RWPE1 (cell line): ENCODE results near the gene ABHD11.

Source experiments
- CTCF ChIA-PET: fragments of 350-600 bp; sonication (Branson Sonifier 250); formaldehyde crosslinking; extraction: SDS; loops from one replicate; lab custom pipeline; 2021; lab: Yijun Ruan, JAX
- POLR2A ChIA-PET: fragments of 400-600 bp; formaldehyde crosslinking; extraction: SDS; loops from one replicate; lab custom pipeline; 2020; ENCODE audit warnings: antibody characterized with exemption; ENCODE audit not compliant: low non-redundant PET; lab: Yijun Ruan, JAX
- DNase-seq: peaks from one replicate; pipeline ENCODE4 v3.0.0; 2012; ENCODE audit warnings: low spot score
- H3K27ac ChIP-seq: fragments of 450-650 bp; 2 replicates; pipeline ENCODE4 v1.5.1; 2017
- CTCF ChIP-seq: fragments of 450-650 bp; conservative IDR thresholded peaks from 2 replicates; pipeline ENCODE4 v1.5.1; 2017; ENCODE audit warnings: low read depth, mild to moderate bottlenecking

ABHD11 gene

DNA sequence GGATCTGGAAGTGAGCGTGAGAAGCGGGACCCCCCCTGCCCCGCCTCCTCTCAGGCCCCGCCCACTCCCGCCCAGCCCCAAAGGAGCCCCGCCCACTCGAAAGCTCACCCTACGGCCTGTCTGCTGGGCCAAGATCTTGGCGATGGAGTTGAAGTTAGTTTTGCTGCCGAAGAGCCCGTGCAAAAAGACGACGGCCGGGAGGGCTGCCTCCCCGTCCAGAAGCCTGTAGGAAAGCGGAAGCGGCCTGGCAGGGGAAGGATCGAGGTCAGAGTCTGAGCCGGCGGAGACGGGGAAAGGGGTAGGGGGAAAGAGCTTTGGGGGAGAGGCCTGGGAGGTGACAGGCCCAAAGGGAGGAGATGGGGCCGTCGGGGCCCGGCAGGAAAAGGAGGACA is 386 bp downstream of the ABHD11 start:
- ChIA-PET CTCF (interaction anchor here (0.5 kb wide), 1 partner anchor 13 kb away, joined by 3 read pairs; no protein-coding TSS in a partner anchor), POLR2A (interaction anchor here (0.6 to 0.7 kb wide), 2 partner anchors 92 to 118 kb away, joined by 3 read pairs; no protein-coding TSS in a partner anchor)
- peak overlapping the region; percentile 93 for H3K27ac ChIP-seq
- DNase-seq, result peak; percentile 87
- TF ChIP-seq CTCF, result no peak

- no peak for TF ChIP-seq CTCF
- POLR2A ChIA-PET, result no interaction called here
- no peak for DNase-seq
- peak overlapping the region; percentile 93 for H3K27ac ChIP-seq
- CTCF ChIA-PET, result interaction anchor here (0.5 kb wide), 1 partner anchor 12 kb away, joined by 3 read pairs; no protein-coding TSS in a partner anchor
These were observed 947 bp downstream of the ABHD11 start for GRCh38 chr7:73737491-73738219.

- ChIA-PET POLR2A (no interaction called here), CTCF (interaction anchor here (0.6 kb wide), 2 partner anchors 83 to 93 kb away, joined by 3 read pairs; no protein-coding TSS in a partner anchor)
- TF ChIP-seq CTCF, result no peak
- peak overlapping the region; percentile 93 for H3K27ac ChIP-seq
- no peak for DNase-seq
These were observed 1.7 kb downstream of the ABHD11 start for GRCh38 chr7:73736885-73737284.

DNA sequence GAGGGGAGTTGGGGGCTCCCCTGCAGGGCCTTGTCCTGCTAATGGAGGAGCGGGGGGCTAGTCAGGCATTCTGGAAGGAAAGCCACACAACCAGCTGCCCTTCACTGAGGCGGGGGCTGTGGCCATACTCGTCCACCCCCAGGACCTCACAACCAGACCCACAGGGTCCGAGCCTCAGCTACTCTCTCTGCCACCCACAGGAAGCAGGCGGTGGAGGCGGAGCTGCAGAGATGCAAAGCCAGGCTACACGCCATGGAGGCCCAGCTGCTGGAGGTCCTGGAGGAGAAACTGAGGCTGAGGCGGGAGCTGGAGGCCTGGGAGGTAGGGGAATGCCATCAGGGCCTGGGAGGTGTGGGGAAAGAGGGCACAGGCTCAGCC is 3.1 kb downstream of the ABHD11 start:
- peak overlapping the region; percentile 93 for H3K27ac ChIP-seq
- ChIA-PET CTCF (interaction anchor here (0.6 to 1.8 kb wide), 8 partner anchors 10 to 465 kb away, joined by 3 to 14 read pairs (median 7); no protein-coding TSS in a partner anchor), POLR2A (no interaction called here)

DNA sequence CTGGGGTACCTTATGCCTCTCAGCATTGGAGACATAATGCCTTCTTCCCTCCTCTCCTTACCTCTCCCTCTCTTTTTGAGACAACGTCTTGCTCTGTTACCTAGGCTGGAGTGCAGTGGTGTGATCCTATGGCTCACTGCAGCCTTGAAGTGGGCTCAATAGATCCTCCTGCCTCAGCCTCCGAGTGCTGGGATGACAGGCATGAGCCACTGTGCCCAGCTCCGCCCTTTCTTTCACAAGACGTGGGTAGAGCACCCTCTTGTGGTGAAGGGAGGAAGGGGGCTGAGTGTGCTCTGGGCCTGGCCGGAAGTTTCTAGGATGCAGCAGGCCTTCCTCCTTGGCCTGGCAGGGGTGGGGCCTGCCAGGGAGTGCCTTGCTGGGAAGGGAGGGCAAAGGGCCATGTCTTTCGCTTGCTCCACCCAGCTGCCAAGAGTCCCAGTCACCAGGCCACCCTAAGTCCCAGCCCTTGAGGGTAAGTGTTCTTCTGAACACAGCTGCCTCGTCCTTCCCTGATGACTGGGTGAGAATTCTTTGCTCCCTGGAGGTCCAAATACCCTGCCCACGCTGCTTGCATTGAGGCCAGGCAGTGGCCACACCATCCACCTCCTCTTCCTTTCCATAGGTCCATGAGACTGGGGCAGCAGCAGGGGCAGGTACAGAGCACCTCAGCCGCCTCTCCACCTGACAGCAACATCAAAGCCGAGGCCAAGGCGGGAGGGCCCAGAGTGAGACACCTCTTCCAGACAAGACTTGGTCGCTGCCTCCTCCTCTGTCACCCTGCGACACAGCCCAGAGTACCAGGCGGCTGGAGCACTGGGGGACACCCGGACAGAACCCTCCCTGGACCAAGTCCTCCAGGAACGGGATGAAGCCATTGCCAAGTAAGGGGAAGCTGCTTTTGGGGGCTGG is 3.7 kb downstream of the ABHD11 start:
- POLR2A ChIA-PET, result interaction anchor here (0.6 kb wide), 1 partner anchor 69 kb away, joined by 5 read pairs; no protein-coding TSS in a partner anchor
- peak overlapping the region; percentile 93 for H3K27ac ChIP-seq

More for the DNA sequence above, 3.1 kb downstream of the ABHD11 start:
- no peak for DNase-seq
- TF ChIP-seq CTCF, result no peak

More for the DNA sequence above, 3.7 kb downstream of the ABHD11 start:
- CTCF ChIA-PET, result interaction anchor here (0.6 to 1.8 kb wide), 18 partner anchors 9 to 466 kb away, joined by 3 to 14 read pairs (median 4); partner anchors contain the start of genes MLXIPL and TBL2
- DNase-seq, result peak; percentile 84
- TF ChIP-seq CTCF, result peak; percentile 96
